ENCODE measurements around the gene TMOD2.
A peak's percentile ranks its signal among the peaks of the same experiment; 100 is the strongest.

The TMOD2 gene

DNA sequence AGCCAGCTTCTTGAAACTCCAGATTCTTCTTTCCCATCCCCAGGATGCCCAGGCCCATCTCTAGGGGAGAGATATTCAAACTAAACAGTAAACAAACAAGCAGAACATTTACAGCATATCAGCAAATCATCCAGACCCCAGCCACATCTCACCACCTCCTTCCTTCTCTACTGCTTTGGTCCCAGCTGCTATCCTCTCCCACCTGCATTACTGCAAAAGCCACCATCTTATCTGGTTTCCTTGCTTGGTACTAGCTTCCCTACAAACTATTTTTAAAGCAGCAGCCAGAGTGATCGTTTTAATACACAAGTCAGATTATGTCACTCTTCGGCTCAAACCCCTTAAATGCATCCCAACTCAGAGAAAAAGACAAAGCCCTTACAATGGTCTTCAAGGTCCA is 18.8 kb upstream of the TMOD2 start:
- DNase-seq (ENCODE audit: low spot score) (no peak), ATAC-seq (ENCODE audit: low read depth) (no peak)
- no peaks in the 10 kb centered on the region for H3K27me3 ChIP-seq (ENCODE audit: insufficient read depth, poor library complexity, severe bottlenecking)
- H3K36me3 ChIP-seq (ENCODE audit: low read depth): no peaks in the 10 kb centered on the region
- H3K9me3 ChIP-seq (ENCODE audit: severe bottlenecking): no peaks in the 10 kb centered on the region
- TF ChIP-seq CTCF (IDR thresholded peaks at IDR 0.05; ENCODE audit: poor library complexity, severe bottlenecking): no peak
- H3K4me1 ChIP-seq (ENCODE audit: insufficient read depth, poor library complexity, severe bottlenecking): peaks cover 16% of the 10 kb centered on the region
- no peak overlapping the region for H3K4me3 ChIP-seq (ENCODE audit: severe bottlenecking)
- H3K27ac ChIP-seq (ENCODE audit: poor library complexity, severe bottlenecking): no peak overlapping the region

- no peak for ATAC-seq (ENCODE audit: low read depth)
- H3K4me1 ChIP-seq (ENCODE audit: insufficient read depth, poor library complexity, severe bottlenecking): peaks cover 32% of the 10 kb centered on the region
- H3K36me3 ChIP-seq (ENCODE audit: low read depth): no peaks in the 10 kb centered on the region
- no peaks in the 10 kb centered on the region for H3K27me3 ChIP-seq (ENCODE audit: insufficient read depth, poor library complexity, severe bottlenecking)
- no peak for DNase-seq (ENCODE audit: low spot score)
- H3K27ac ChIP-seq (ENCODE audit: poor library complexity, severe bottlenecking): no peak overlapping the region
- no peak overlapping the region for H3K4me3 ChIP-seq (ENCODE audit: severe bottlenecking)
- peak; percentile 29 for TF ChIP-seq CTCF (IDR thresholded peaks at IDR 0.05; ENCODE audit: poor library complexity, severe bottlenecking)
- H3K9me3 ChIP-seq (ENCODE audit: severe bottlenecking): no peaks in the 10 kb centered on the region
These were observed 16.0 kb upstream of the TMOD2 start for GRCh38 chr15:51735228-51736010.

GRCh38 chr15:51736069-51736468 is 15.3 kb upstream of the TMOD2 start:
- Histone ChIP-seq H3K4me1 (ENCODE audit: insufficient read depth, poor library complexity, severe bottlenecking) (peaks cover 29% of the 10 kb centered on the region), H3K36me3 (ENCODE audit: low read depth) (no peaks in the 10 kb centered on the region), H3K27me3 (ENCODE audit: insufficient read depth, poor library complexity, severe bottlenecking) (no peaks in the 10 kb centered on the region), H3K4me3 (ENCODE audit: severe bottlenecking) (no peak overlapping the region), H3K27ac (ENCODE audit: poor library complexity, severe bottlenecking) (no peak overlapping the region), H3K9me3 (ENCODE audit: severe bottlenecking) (no peaks in the 10 kb centered on the region)
- TF ChIP-seq CTCF (IDR thresholded peaks at IDR 0.05; ENCODE audit: poor library complexity, severe bottlenecking): no peak
- DNase-seq (ENCODE audit: low spot score) (no peak), ATAC-seq (ENCODE audit: low read depth) (no peak)

DNA sequence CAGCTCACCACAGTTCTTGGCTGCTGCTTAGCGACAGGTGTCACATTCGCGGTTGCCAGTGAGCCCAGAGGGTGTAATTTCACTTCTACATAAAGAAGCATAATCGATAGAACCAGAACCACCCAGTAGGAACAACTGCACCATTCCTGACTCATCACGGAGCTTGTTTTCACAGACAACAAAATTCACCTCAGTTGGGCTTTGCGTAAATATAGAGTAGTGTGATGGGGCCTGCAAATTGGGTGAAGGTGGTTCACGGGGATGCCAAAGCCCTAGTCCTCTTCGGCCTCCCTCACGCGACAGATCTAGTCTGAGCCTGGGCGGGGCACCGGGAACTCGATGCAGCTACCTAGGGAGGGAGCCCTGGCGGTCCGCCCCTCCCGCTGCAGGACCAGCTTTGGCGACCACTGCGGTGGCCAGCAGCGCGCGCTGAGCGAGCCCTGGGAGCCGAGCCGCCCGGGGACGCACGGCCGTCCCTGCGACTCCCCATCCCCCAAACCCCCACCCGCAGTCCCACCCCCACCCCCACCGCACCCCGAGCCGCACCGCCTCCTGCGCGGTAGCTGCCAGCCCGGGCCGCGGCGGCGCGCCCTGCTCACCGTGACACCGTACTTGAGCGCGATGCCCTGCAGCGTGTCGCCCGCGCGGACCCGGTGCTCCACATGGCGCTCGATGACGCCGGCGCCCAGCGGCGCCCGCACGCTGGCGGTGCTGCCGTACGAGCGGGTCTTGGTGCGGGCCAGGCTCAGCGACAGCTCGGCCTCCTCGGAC is 14.5 kb upstream of the TMOD2 start:
- H3K4me1 ChIP-seq (ENCODE audit: insufficient read depth, poor library complexity, severe bottlenecking): peaks cover 24% of the 10 kb centered on the region
- no peaks in the 10 kb centered on the region for H3K36me3 ChIP-seq (ENCODE audit: low read depth)
- DNase-seq (ENCODE audit: low spot score): no peak
- TF ChIP-seq CTCF (IDR thresholded peaks at IDR 0.05; ENCODE audit: poor library complexity, severe bottlenecking): no peak
- H3K27ac ChIP-seq (ENCODE audit: poor library complexity, severe bottlenecking): peak overlapping the region; percentile 39
- no peaks in the 10 kb centered on the region for H3K9me3 ChIP-seq (ENCODE audit: severe bottlenecking)
- peak overlapping the region; percentile 90 for H3K4me3 ChIP-seq (ENCODE audit: severe bottlenecking)
- H3K27me3 ChIP-seq (ENCODE audit: insufficient read depth, poor library complexity, severe bottlenecking): no peaks in the 10 kb centered on the region
- peak; percentile 51 for ATAC-seq (ENCODE audit: low read depth)
